CMK (cell line): ENCODE measurements around the gene SPTBN5.

Source experiments
- DNase-seq: peaks from one replicate; pipeline ENCODE4 v3.0.0-alpha.2; 2010; ENCODE audit warnings: low read depth

Gene SPTBN5

DNA sequence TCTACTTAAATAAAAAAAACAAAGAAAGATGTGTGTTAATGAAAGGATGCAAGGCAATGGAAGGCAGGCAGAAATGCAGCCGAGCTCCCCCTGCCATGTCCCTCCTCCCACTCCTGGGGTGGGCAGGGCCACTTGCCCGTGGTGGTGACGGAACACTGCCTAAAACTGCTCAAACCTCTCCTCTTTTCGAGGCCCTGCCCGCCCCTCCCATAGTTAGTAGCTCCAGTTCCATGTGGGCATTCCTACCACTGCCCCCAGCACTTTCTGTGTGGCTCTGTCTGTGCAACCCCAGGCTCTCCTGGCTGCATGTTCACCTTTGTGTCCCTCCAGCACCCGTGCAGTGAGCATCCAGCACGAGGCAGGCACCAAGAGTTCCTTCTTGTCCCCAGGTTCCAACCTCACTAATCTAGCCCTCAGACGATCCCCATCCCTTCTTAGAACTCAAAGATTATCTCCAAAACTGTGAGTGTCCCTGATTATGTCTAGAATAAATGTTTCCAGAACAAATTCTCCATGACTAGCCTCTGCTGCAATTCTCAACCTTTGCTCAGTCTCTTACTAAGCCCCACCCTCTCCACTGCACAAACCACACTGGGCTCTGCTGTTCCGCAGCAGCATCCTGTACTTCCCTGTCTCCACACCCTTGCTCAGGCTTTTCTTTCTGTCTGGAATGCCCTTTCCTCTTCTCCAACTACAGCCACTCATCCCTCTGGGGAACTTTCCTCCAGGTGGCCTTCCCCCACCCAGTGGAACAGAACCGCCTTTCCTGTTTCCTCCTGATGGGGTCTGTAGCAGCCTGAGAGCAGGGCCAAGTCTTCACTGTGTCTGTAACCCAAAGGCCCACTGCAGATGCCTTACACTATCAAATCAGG, 32.6 kb upstream of the SPTBN5 start:
- DNase-seq = no peak

DNA sequence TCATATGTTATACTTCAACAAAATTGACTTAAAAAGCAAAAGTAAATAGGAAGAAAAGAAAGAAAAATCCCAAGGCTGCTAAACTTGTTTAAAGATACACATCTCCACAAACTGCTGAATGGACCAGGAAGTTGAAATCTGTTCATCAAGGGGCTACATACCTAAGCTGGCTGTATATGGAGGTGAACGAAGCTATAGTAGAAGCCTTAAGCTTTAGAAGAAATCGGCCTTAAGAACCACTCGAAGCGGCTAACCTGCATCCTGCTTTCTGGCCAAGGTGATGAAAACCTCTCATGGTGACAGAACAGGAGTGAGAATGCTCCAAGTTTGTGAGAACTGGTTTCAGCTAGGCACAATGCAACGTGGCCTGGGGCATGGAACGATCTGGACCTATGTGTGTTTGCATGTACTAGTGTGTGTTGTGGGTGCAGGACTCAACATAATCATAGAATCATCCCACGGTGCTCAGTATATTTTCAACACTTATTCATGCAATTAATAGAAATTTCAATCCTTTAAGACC, 31.3 kb upstream of the SPTBN5 start:
- DNase-seq = no peak

DNA sequence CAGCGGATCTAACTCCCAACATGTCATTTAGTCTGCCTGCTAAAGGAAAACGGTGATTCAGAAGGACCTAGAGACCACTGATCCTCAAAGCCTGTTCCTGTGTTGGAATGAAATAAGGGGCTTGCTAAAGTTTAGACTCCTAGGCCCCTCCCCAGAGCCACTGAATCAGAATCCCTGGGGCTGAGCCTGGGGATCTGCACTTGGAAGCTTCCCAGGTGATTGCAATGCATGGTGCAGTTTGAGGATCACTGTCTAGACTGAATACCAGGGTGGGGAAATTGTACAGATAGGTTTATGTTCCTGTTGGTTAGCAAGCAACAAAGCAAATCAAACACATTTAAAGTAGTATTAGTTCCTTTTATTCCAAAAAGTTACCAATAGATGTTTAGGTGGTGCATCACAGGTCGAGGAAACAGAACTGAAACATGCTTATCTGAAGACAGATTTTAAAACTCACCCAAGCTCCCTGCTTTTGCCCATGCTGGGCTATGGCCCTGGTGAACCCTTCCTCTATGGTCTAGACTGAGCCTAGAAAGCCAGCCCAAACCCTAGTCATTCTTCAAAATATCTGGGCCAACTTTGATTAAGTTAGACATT, 29.6 kb upstream of the SPTBN5 start:
- DNase-seq = no peak

DNA sequence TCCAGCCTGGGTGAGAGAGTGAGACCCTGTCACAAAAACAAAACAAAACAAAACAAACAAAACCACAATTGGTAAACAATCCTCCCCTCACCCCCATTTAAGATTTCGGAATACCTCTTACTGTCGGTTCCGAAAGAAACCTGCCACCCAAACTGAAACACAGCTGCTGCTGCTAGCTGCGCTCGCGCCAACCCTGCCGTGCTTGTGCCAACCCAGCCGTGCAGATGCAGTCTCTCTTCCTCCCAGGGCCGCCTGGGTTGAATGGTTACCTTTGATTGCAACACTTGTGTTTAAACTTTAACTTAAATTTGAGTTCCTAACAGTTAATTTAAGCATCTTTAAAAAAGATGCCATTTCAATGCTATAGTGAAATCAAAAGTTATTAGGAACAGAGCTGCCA, 28.5 kb upstream of the SPTBN5 start:
- DNase-seq = no peak

DNA sequence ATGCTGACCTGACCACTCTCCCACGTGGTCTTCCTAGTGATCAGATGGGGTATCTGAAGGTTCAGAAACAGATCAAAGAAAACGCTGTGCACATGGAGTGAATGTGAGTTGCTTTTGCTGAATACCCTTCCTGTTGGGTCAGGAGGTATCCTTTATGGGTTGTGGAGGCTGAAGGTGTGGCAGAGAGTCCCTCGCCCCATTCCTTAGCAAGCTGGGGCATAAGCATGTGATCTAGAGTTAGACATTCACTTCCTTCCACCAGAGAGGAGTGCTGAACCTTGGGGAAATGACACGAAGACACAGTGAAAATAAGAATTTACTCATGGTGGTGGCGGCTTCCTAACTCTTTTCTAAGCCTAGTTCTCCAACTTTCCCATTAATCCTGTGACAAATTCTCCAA, 27.8 kb upstream of the SPTBN5 start:
- DNase-seq = no peak

DNA sequence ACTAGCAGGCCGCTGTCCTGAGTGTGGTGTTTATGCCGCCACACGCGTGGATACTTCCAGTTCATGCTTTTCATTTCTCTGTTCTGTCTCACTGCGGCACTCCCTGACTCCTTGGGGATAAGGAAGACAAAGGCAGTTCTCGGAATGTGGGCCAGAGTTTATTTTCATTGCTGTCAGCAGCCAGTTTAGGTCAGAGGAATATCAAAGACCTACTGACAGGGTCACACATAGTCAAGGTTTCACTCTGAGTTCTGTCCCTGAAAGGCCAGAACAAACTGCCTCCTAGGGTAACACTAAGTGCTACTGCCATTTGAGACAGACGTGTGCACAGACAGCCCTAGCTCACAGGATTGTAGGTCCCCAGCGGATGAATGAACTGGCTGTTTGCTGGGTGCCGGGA, 27.3 kb upstream of the SPTBN5 start:
- no peak for DNase-seq

DNA sequence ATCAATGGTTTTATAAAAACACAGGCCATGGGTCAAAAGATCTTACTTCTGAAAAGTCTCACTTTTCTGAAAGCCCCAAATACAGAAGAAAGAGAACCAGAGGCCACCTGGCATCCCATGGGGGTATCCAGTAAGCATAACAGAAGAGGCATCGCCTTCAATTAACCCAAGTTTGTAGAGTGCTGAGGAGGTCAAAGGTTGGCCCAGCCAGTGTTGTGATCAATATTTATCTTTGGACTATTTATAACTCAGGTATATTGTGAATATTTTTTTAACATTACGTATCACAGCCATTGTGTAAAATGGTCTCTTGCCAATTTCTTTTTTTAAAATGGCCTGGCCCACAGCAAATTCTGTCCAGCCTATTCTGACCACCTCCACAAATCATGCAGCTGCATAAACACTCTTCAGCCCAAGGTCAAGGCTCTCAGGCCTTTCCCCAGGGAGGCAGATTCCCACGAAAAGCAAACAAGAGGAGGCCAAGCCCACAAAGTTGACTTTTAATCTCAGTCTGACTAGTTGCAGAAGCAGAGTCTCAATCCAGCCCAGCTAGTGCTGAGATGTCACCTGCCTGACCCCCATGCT, 26.2 kb upstream of the SPTBN5 start:
- no peak for DNase-seq

DNA sequence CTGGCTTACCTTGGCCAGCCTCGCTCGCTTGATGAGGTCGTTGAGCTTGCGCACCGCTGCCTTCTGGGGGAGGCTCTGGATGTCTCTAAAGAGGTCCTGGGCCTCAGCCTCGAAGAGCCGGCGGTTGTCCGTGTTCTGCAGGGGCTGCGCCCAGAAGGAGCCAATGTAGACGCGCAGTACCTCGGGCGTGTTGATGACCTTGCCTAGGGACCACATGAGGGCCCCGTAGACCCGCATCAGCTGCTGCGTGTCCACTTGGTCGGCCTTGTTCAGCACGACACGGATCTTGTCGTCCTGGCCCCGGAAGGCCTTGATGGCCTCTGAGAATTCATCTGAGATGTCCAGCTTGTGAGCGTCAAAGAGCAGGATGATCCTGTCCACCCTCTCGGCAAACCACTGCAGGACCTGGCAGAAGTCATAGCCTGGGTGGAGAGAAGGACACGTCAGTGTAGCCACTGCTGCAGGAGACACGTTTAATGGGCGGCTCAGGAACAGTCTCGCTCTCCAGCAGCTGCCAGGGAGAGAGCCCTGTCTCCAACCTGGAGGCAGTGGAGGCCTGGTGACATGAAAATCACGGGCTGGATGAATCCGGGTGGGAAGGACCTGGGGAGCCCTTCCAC, 25.5 kb upstream of the SPTBN5 start:
- DNase-seq = no peak

DNA sequence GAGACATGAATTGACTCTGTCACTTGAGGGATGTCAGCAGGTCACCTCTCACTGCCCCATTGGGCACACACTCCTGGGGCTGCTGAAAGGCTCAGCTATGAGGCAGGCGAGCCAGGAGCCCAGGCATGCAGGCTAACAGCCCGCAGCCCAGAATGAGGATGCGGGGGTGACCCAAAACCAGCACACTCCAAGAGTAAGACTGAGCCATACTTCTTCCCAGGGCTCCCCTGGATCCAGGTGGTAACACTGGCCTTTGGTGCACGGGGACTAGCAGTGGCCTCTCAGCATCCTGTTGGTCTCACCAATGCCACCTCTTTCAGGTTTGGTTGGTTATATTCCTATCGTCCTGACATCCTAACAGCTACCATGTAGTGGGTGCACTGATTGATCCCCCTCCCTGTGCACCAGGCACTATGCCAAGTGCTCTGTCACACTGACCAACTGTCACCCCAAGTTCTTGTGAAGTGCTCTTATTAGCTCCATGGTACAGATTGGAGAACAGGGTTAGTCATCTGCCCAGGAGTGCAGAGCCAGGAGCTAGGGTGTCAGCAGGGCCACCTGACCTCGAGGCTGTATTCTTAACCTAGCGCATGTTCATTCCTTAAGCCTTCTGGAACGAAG, 24.8 kb upstream of the SPTBN5 start:
- no peak for DNase-seq

DNA sequence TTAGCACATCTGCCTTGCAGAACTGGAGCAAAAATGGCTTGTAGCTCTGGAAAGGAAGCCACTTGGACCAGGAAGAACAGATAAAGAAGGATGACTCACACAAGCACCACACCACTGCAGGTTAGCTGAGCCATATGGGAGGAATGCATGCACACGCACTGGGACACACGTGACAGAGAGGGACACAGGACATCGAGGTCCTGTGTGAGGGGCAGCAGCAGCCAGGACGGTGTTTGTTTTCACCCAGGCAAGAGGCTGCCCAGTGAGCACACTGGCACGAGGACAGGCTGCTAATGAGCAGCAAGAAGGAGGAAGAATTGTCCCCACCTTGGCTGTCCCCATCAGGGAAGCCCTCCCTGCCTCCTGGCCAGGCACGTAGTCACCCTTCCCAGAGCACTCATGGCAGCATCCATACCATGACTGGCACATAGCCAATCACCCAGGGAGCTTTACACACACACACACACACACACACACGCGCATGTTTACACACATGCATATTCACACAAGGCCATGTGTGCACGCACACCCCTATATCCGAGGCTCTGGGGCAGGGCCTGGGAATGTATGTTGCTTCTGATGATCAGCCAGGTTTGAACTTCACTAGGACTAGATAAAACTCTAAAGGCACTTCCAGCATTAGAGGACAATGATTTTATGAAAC, 24.0 kb upstream of the SPTBN5 start:
- no peak for DNase-seq

DNA sequence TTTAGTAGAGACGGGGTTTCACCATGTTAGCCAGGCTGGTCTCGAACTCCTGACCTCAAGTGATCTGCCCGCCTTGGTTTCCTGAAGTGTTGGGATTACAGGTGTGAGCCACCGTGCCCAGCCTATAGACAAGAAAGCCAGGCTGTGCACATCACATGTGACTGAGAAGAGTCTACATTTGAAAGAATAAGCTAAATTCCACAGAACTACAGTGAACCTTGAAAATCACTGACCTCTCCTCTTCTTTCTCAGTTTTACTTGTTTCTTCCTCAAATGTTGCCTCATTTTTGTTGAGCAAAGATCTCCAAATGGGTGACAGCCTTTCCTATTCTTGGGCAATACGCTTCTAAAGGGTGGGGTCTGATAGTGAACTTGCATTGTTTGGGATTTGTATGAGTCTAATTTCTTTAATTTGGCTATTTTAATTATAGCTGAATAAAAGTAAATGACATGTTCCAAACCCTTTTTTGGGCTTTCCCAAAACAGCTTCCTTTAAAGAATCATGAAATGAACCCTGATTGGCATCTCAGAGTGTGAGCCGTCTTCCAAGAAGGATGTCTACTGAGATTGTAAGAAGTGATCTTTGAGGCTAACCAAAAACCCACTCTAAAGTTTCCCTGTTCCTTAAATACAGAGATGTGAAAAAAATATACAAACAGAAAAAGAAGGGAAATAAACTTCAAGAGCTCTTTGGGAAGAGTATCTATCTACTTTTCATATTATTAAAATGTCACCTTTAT, 21.6 kb upstream of the SPTBN5 start:
- DNase-seq = no peak

DNA sequence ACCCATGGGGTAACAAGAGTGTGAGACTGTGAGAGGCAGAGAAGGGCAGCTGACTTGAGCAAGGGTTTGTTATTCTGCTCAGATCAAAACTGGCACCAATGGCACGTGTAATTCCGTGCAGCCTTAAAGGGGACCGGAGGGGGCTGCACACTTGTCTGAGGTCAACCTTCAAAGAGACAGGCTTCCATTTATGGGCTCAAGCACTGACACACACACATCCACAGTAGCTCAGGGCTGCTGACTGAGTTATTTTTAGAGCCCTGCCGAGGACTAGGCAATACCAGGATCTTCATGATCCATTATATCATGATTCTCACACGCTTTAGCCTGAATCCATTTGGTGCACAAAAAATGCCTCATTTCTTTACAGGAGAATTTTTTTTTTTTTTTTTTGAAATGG, 20.6 kb upstream of the SPTBN5 start:
- DNase-seq = no peak

DNA sequence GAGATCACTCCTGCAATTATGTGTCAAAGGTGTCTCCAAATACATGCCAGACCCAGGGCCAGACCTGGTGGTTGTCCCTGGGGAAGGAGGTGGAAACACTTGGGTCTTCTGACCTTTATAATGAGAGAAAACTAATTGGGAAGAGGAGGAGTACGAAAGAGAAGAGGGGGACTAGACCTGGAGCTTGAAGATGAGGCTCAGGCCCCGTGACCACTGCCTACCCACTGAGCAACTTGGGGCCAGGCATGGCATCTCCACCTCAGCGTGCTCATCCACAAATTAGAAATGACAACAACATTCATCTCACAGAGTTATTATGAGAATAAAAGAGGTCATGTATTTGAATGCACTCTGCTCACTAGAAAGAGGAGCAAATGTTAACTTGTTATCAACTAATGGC, 19.4 kb upstream of the SPTBN5 start:
- no peak for DNase-seq

DNA sequence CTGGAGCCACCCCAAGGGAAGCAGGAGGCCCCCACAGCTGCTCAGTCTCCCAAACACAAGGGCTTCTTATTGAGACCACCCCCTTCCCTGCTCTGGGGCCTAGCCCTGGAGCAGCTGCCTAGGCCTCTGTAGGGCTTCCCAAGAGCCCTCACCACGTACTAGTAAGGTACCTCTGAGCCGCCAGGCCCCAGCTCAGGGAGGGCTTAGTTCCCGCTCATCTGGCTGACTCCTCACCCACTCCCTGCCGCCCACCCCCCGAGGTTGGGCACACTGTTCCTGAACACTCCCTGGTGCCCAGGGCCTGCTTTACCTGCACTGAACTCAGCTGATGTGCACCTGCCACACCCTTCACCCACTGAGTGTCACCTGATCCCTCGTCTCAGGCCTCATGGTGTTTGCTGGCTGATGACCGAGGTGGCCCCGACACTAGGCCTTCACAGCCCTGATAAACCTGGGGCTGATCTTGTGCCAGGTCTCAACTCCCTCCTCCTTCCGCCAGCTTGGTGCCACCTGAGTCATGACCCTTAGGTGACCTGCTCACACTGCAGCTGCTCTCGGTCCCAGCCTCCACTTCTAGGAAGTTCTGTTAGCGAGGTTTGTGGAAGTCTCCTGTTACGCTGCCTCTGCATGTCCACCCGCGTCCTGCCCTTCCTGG, 18.0 kb upstream of the SPTBN5 start:
- no peak for DNase-seq

DNA sequence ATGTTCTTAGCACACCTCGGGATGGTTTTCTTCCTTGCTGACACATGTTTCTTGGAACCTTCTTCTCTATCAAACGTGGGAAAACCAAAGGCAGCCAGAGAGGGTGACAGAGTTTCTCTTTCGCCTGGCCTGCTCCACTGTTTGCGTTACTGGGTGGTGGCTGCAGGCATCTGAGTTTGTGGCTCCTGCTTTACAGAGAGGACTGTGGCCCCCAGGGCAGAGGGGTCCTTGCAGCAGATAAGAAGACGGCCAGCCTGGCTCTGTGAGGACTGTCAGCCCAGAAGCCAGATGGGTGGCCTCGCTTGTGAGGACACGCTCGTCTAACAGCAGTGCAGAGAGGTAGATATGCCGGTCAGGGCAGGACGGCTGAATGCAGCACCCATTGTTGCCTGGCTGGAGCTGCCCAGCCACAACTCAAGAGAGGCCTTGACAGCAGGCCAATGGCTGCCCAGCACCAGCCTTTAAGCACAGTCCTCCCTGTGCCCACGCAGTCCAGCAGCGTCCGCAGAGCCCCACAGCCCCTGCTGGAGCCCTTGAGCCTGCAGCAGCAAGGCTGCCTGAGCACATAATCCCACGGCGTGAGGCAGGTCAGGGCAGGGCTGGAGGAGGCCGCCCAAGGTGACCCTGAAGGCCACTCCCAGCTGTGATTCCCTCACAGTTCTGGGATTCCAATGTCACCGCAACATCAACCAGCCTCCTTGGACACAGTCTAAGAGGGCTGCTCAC, 15.0 kb upstream of the SPTBN5 start:
- no peak for DNase-seq

DNA sequence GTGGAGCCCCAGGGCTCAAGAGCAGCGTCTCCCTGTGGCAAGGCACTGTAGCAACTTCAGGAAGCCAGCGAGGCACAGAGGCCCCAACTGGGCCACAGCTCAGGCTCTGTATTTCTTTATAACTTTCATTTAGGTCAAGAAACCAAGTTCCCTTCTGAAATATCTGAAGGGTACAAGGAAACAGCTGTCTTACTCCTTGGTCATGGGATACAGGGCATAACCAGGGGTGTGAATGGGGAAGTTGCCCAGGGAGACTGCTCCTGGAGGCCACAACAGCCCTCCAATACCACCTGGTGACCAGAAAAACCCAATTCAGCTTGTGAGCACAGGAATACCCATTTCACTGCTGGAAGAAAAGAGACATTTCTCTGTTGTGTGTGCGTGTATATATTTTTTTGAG, 13.3 kb upstream of the SPTBN5 start:
- DNase-seq = no peak

DNA sequence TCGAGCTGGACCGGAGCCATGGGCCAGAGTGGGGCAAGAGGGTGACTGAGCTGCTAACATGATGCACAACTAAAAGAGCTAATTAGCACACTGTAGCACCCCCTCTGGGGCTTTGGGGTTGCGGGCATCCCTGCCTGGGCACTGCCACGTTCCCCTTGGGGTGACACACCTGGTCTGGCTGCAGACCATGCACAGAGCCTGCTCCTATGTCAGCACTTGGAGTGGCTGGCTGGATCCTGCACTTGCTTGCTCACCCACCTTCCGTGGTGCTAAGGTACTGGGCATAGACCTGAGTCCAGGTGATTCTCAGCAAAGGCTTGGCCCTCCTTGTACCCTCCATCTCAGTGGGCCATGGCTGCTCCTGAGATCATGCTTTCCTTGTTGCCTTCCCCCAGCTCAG, 12.8 kb upstream of the SPTBN5 start:
- DNase-seq = no peak

DNA sequence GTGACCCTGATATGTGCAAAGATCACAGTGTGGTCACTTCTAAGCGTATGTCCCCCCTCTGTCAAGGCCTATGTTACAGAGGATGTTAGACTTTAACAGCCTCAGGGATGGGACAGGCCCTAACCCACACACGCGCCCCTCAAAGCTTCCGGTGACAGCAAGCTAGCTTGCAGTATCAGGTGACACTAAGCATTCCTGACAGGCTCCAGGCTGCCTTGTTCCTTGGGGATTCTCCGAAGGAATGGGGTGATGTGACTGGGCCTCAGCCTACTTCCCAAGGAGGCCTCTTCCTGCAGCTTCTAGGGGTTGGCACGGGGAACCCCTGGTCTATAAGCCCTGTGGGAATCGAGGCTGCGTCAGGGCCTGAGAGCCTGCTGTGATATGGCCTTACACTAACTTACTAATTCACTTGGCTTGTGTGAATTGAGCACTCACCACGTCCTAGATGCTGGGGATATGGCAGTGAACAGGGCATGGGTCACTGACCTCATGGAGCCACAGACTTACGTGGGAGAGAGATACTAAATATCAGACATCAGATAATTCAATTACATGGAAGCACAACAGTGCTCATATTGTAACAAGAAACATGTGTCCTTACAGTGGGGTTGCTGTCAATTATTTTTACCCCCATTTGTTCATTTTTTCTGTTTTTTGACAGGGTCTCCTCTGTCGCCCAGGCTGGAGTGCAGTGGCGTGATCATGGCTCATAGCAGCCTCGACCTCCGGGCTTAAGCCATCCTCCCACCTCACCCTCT, 11.4 kb upstream of the SPTBN5 start:
- no peak for DNase-seq

DNA sequence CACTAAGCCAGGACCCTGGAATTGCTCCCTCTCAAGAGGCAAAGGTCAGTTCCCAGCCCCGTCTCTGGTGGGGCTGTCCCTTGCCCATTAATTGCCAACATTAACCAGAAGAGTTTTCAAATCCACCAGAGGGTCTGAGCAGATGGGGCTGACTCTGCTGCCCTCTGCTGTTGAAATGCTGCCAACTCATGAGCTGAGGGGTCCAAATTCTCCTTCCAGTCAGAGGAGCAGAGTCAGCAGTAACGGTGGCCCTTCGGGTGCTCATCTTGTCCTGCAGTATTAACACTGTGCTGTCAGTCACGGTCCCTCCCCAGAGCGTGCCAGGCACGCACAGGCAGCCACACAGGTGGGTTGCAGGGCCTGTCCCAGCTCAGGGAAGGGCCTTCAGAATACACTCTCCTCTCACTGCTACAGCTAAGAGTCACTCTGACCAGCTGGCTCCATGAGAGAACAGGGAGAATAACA, 10.7 kb upstream of the SPTBN5 start:
- DNase-seq = no peak
